K562 (cell line): ENCODE measurements around the gene EGR1. TPM values are rescaled to one million over a fixed set of nuclear protein-coding genes. Genes with fewer than 3 reads are reported as not detected.

ENCODE experiments used
- AFF4 ChIP-seq: sonication (generic); formaldehyde crosslinking; IDR thresholded peaks from 2 replicates; pipeline ENCODE4 v1.8.0; 2023; ENCODE audit warnings: mild to moderate bottlenecking, missing genetic modification reagents
- BHLHE40 ChIP-seq: IDR thresholded peaks from 2 replicates; pipeline ENCODE4 v1.6.1; 2011; ENCODE audit warnings: low read length, improper control_type of control experiment
- CHCHD3 ChIP-seq: fragments of 250-450 bp; sonication (Bioruptor Pico); IDR thresholded peaks from 2 replicates; pipeline ENCODE4 v2.1.2; 2022; ENCODE audit warnings: mild to moderate bottlenecking
- ELF4 ChIP-seq: fragments of 450-650 bp; formaldehyde crosslinking; IDR thresholded peaks from 2 replicates; pipeline ENCODE4 v1.4.0; 2022; ENCODE audit warnings: missing genetic modification characterization
- HOXB6 ChIP-seq: fragments of 250-450 bp; sonication (Bioruptor Pico); IDR thresholded peaks from 2 replicates; pipeline ENCODE4 v1.5.1; 2022; ENCODE audit warnings: mild to moderate bottlenecking, borderline replicate concordance
- MLX ChIP-seq, 2 experiments: fragments of 450-650 bp in 1 of 2; sonication (generic) in 1 of 2; formaldehyde crosslinking; conservative IDR thresholded peaks; 2 replicates each; pipeline versions ENCODE4 v1.4.0 to v1.8.1; 2020 to 2022; ENCODE audit warnings: mild to moderate bottlenecking in 1 of 2, missing genetic modification reagents in 1 of 2
- MNT ChIP-seq, 2 experiments: fragments of 450-650 bp; conservative IDR thresholded peaks; 2 replicates each; pipeline ENCODE4 v1.6.1; 2017; ENCODE audit warnings: mild to moderate bottlenecking in 2 of 2, moderate library complexity in 2 of 2
- PML ChIP-seq: IDR thresholded peaks from 2 replicates; pipeline ENCODE4 v1.6.1; 2012; ENCODE audit warnings: low read length, inconsistent platforms
- PPARD ChIP-seq: fragments of 250-450 bp; sonication (Bioruptor Pico); IDR thresholded peaks from 2 replicates; pipeline ENCODE4 v1.8.0; 2022; ENCODE audit warnings: inconsistent platforms, mild to moderate bottlenecking, moderate library complexity
- SIN3B ChIP-seq: fragments of 450-650 bp; IDR thresholded peaks from 2 replicates; pipeline ENCODE4 v1.6.1; 2017; ENCODE audit warnings: low read depth, mild to moderate bottlenecking, moderate library complexity
- SPI1 ChIP-seq: IDR thresholded peaks from 2 replicates; pipeline ENCODE4 v1.6.1; 2011; ENCODE audit warnings: low read depth, low read length, control low read depth, borderline replicate concordance
- SRF ChIP-seq, 2 experiments: fragments of 250-450, 450-650 bp in 1 of 2; sonication (Bioruptor Pico) in 1 of 2; sonication (generic) in 1 of 2; formaldehyde crosslinking; IDR thresholded peaks; 2 replicates each; pipeline versions ENCODE4 v1.5.0 to v1.5.1; 2020 to 2022; ENCODE audit warnings: mild to moderate bottlenecking in 1 of 2, missing genetic modification reagents in 1 of 2
- TCFL5 ChIP-seq: fragments of 250-450 bp; sonication (Bioruptor Pico); conservative IDR thresholded peaks from 2 replicates; pipeline ENCODE4 v1.6.1; 2021; ENCODE audit warnings: mild to moderate bottlenecking, moderate library complexity, matching md5 sums
- THRA ChIP-seq: fragments of 450-650 bp; IDR thresholded peaks from 2 replicates; pipeline ENCODE4 v1.6.1; 2017; ENCODE audit warnings: mild to moderate bottlenecking, moderate library complexity
- ZNF174 ChIP-seq: fragments of 250-450 bp; sonication (Bioruptor Pico); IDR thresholded peaks from 2 replicates; pipeline ENCODE4 v1.4.0; 2020; ENCODE audit warnings: mild to moderate bottlenecking
- ZNF311 ChIP-seq: fragments of 250-450 bp; sonication (Bioruptor Pico); IDR thresholded peaks from 2 replicates; pipeline ENCODE4 v1.4.0; 2020; ENCODE audit warnings: mild to moderate bottlenecking, moderate library complexity
- ZNF655 ChIP-seq: fragments of 250-450 bp; sonication (Bioruptor Pico); IDR thresholded peaks from 2 replicates; pipeline ENCODE4 v1.5.0; 2021
- ZSCAN29 ChIP-seq: fragments of 450-650 bp; IDR thresholded peaks from 2 replicates; pipeline ENCODE4 v1.6.1; 2017
- polyA plus RNA-seq, 8 experiments: library from polyadenylated mRNA; depleted of rRNA in 4 of 8; stranded (reverse) in 5 of 8; unstranded in 3 of 8; fragments of >200 nt; fragmentation: Nextera tagmentation in 2 of 8; fragmentation: Illumina TruSeq in 1 of 8; extraction: Ambion mirVana in 2 of 8; extraction: Trizol in 1 of 8; gene quantifications; 2 replicates each; pipeline versions ENCODE4 v1.2.1 to v1.2.3, GENCODE V29; 2011 to 2014; ENCODE audit warnings: inconsistent platforms in 1 of 8, missing spikeins in 1 of 8
- total RNA-seq, 7 experiments: library from RNA; depleted of rRNA in 6 of 7; stranded (reverse); fragments of >200 nt in 6 of 7; fragmentation: Illumina TruSeq in 2 of 7; extraction: Trizol in 2 of 7; gene quantifications; 2 replicates each; pipeline versions ENCODE4 v1.2.1 to v1.2.3, GENCODE V29; 2011 to 2021; ENCODE audit warnings: low replicate concordance in 1 of 7

EGR1 gene
- total and polyA plus RNA-seq, 9 of the 15 experiments (the other 6 are each of a cell fraction or from before 2014, with no cell fraction given): 1.3 to 132 (median 21.5) TPM

GRCh38 chr5:138464388-138465260 lies 655 bp upstream of the EGR1 start (continued):
- TF ChIP-seq AFF4 (CRISPR knock-in tag) (peak; percentile 85), ELF4 (no peak), MLX (CRISPR knock-in tag; conservative IDR thresholded peaks at IDR 0.05) (no peak), CHCHD3 (CRISPR knock-in tag) (no peak), PPARD (no peak), PML (0 out of 2 replicates have a peak, but pooled peaks have one; percentile 42), SIN3B (no peak; the same call in 1 of the 2 replicates), THRA (no peak), ZNF174 (CRISPR knock-in tag) (no peak), ZSCAN29 (no peak), BHLHE40 (peak; percentile 71; the same call in 1 of the 2 replicates), SPI1 (no peak), ZNF311 (no peak), ZNF655 (CRISPR knock-in tag) (no peak), SRF (CRISPR knock-in tag; IDR thresholded peaks at IDR 0.05) (peak in 1 of 2 experiments; percentile 100; a peak in 3 of 4 replicates), TCFL5 (no peak), MNT (conservative IDR thresholded peaks at IDR 0.05) (peak; percentile 73 to 87), HOXB6 (CRISPR knock-in tag) (no peak)
